HepG2 (cell line): ENCODE data around the gene TMEM134. TPM values are rescaled to one million over a fixed set of nuclear protein-coding genes. Genes with fewer than 3 reads are reported as not detected.
A peak's percentile ranks its signal among the peaks of the same experiment; 100 is the strongest.

ENCODE experiments used
- CBX2 ChIP-seq, 2 experiments: fragments of 200-600 bp in 1 of 2; sonication (generic); formaldehyde crosslinking in 1 of 2; IDR thresholded peaks; 2 replicates each; pipeline versions ENCODE4 v1.7.0 to v1.8.1; 2018 to 2022; ENCODE audit warnings: low read depth in 2 of 2, low read length in 1 of 2, mild to moderate bottlenecking in 1 of 2, missing genetic modification reagents in 1 of 2
- HOMEZ ChIP-seq: IDR thresholded peaks from 2 replicates; pipeline ENCODE4 v1.6.1; 2016; ENCODE audit warnings: low read depth
- MATR3 ChIP-seq: sonication (generic); formaldehyde crosslinking; IDR thresholded peaks from 2 replicates; pipeline ENCODE4 v1.4.0; 2020; ENCODE audit warnings: missing genetic modification reagents
- MBNL3 ChIP-seq: fragments of 250-450 bp; sonication (Bioruptor Pico); conservative IDR thresholded peaks from 2 replicates; pipeline ENCODE4 v1.8.0; 2022; ENCODE audit warnings: mild to moderate bottlenecking, inconsistent platforms
- POLR2A ChIP-seq, 2 experiments: IDR thresholded peaks; 2 replicates each; pipeline ENCODE4 v1.6.1; 2011; ENCODE audit warnings: low read depth in 2 of 2, low read length in 2 of 2, mild to moderate bottlenecking in 1 of 2, moderate library complexity in 1 of 2; ENCODE audit not compliant: insufficient read depth in 1 of 2
- RORA ChIP-seq: sonication (generic); formaldehyde crosslinking; IDR thresholded peaks from 2 replicates; pipeline ENCODE4 v1.5.0; 2020; ENCODE audit warnings: mild to moderate bottlenecking, missing genetic modification reagents, moderate library complexity
- TFE3 ChIP-seq: IDR thresholded peaks from 2 replicates; pipeline ENCODE4 v1.6.1; 2016
- ZBTB40 ChIP-seq, 2 experiments: fragments of 450-650 bp in 1 of 2; sonication (generic) in 1 of 2; formaldehyde crosslinking in 1 of 2; IDR thresholded peaks; 2 replicates each; pipeline versions ENCODE4 v1.6.1 to v1.8.0; 2016 to 2022; ENCODE audit warnings: antibody characterized with exemption in 1 of 2, mild to moderate bottlenecking in 1 of 2, missing genetic modification reagents in 1 of 2
- ZBTB46 ChIP-seq: sonication (generic); formaldehyde crosslinking; IDR thresholded peaks from 2 replicates; pipeline ENCODE4 v1.4.0; 2020; ENCODE audit warnings: mild to moderate bottlenecking, missing genetic modification reagents, borderline replicate concordance
- ZKSCAN1 ChIP-seq: fragments of 150-350 bp; IDR thresholded peaks from 2 replicates; pipeline ENCODE4 v1.6.1; 2014; ENCODE audit warnings: low read length
- ZNF431 ChIP-seq: sonication (generic); formaldehyde crosslinking; IDR thresholded peaks from 2 replicates; pipeline ENCODE4 v1.9.0; 2022; ENCODE audit warnings: missing genetic modification reagents, low read depth, mild to moderate bottlenecking, borderline replicate concordance
- polyA plus RNA-seq, 8 experiments: library from polyadenylated mRNA; depleted of rRNA in 3 of 8; stranded (reverse) in 7 of 8; unstranded in 1 of 8; fragments of >200 nt; fragmentation: Illumina TruSeq in 4 of 8; extraction: Trizol in 4 of 8; gene quantifications; 2 replicates each; pipeline versions ENCODE4 v1.2.1 to v1.2.3, GENCODE V29; 2011 to 2016; ENCODE audit warnings: low read depth in 4 of 8, missing spikeins in 1 of 8, mixed read lengths in 1 of 8; ENCODE audit not compliant: insufficient read depth in 1 of 8
- total RNA-seq, 5 experiments: library from RNA; depleted of rRNA; stranded (reverse); fragments of >200 nt; fragmentation: Illumina TruSeq; extraction: Trizol; gene quantifications; 2 replicates each; pipeline ENCODE4 v1.2.3, GENCODE V29; 2016; ENCODE audit warnings: low read depth in 1 of 5

The TMEM134 gene
- total and polyA plus RNA-seq, 2 of the 13 experiments (the other 11 are each of a cell fraction or from before 2014, with no cell fraction given), result 6.9 to 26.9 TPM

GRCh38 chr11:67482827-67483798 is 14.1 kb upstream of the TMEM134 start, which contains the start of gene AIP (continued):
- peak; percentile 82 for TF ChIP-seq HOMEZ (CRISPR knock-in tag)
- peak; percentile 62 to 68 for TF ChIP-seq POLR2A (IDR thresholded peaks at IDR 0.05; ENCODE audit: insufficient read depth in 1 of 2, low read depth in 2 of 2, low read length in 2 of 2)
- TF ChIP-seq RORA (CRISPR knock-in tag), result no peak
- peak; percentile 87; the same call in 1 of the 2 replicates for TF ChIP-seq ZNF431
- TF ChIP-seq ZKSCAN1, result no peak
- TF ChIP-seq MBNL3, result no peak
- TF ChIP-seq TFE3 (CRISPR knock-in tag), result peak; percentile 84
- TF ChIP-seq MATR3, result no peak
- TF ChIP-seq CBX2 (IDR thresholded peaks at IDR 0.05; ENCODE audit: low read depth, low read length), result no peak
- TF ChIP-seq CBX2 (CRISPR knock-in tag; IDR thresholded peaks at IDR 0.05; ENCODE audit: low read depth), result no peak
- TF ChIP-seq ZBTB46 (CRISPR knock-in tag), result no peak
- no peak for TF ChIP-seq ZBTB40 (IDR thresholded peaks at IDR 0.05)
- TF ChIP-seq ZBTB40 (CRISPR knock-in tag; IDR thresholded peaks at IDR 0.05), result peak; percentile 81; the same call in 1 of the 2 replicates
